PC-9 (cell line): ENCODE results near the gene ARHGEF12.

Source experiments
- CTCF ChIP-seq: fragments of 200-600 bp; sonication (generic); conservative IDR thresholded peaks from 2 replicates; pipeline ENCODE4 v1.6.1; 2017; ENCODE audit warnings: mixed run types, antibody characterized with exemption, mild to moderate bottlenecking, moderate library complexity
- EZH2 ChIP-seq: fragments of 200-600 bp; sonication (generic); IDR thresholded peaks from 2 replicates; pipeline ENCODE4 v1.8.0; 2017; ENCODE audit warnings: antibody characterized with exemption, low read depth

GRCh38 chr11:120529214-120529613 is 193.0 kb downstream of the ARHGEF12 start:
- TF ChIP-seq CTCF: no peak
- TF ChIP-seq EZH2: no peak
